ENCODE data around the gene GRB14.
"Not testable (repeated sequence)": the region's sequence is repeated elsewhere in the genome, so short reads cannot be mapped to it uniquely, and the experiment has no call there.

GRB14 gene

DNA sequence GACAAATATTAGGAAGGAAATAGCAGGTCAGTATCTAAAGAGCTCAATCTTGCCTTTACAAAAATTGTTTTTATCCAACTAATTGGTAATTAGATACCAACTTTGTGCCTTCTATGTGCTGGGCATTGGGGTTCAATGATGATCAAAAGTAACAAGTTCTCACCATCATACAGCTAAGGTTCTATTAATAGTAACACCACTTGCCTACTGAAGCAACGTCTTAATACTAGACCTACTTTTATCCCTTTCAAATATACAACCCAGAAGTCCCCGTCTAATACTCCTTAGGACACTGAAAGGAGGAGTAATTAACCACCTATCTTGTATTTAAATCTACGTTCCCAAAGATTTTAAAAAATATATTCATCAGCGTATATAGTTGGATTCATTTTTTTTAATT, 59.3 kb downstream of the GRB14 start:
- TF ChIP-seq, protein P1, sequence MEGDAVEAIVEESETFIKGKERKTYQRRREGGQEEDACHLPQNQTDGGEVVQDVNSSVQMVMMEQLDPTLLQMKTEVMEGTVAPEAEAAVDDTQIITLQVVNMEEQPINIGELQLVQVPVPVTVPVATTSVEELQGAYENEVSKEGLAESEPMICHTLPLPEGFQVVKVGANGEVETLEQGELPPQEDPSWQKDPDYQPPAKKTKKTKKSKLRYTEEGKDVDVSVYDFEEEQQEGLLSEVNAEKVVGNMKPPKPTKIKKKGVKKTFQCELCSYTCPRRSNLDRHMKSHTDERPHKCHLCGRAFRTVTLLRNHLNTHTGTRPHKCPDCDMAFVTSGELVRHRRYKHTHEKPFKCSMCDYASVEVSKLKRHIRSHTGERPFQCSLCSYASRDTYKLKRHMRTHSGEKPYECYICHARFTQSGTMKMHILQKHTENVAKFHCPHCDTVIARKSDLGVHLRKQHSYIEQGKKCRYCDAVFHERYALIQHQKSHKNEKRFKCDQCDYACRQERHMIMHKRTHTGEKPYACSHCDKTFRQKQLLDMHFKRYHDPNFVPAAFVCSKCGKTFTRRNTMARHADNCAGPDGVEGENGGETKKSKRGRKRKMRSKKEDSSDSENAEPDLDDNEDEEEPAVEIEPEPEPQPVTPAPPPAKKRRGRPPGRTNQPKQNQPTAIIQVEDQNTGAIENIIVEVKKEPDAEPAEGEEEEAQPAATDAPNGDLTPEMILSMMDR (IDR thresholded peaks at IDR 0.05; ENCODE audit: low read depth, low read length, missing control alignments), result no peak
- H3K4me3 ChIP-seq (replicated peaks; ENCODE audit: low read depth, low read length), result no peak overlapping the region
- DNase-seq (ENCODE audit: extremely low read depth, low read depth), result no peak

DNA sequence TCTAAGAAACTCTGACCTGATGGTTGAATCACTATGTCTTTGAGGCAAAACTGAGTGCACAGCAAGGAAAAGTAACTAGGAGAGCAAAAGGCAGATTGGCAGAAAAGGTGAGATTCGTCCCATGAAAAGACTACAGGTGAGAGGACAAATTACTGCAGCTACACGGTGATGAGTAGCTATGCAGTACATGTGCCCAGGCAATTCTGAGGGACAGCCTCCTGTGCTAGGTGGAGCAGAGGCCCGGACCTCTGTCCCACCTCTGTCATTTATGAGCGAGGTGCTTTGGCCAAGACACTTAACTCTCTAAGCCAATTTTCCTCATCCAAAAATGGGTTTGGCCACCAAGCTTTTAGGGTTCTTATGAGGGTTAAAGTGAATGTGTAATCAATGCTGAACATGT, 59.9 kb downstream of the GRB14 start:
- H3K4me3 ChIP-seq (replicated peaks; ENCODE audit: low read depth, low read length), result no peak overlapping the region
- DNase-seq (ENCODE audit: extremely low read depth, low read depth), result no peak
- TF ChIP-seq, protein P1 (IDR thresholded peaks at IDR 0.05; ENCODE audit: low read depth, low read length, missing control alignments), result no peak

DNA sequence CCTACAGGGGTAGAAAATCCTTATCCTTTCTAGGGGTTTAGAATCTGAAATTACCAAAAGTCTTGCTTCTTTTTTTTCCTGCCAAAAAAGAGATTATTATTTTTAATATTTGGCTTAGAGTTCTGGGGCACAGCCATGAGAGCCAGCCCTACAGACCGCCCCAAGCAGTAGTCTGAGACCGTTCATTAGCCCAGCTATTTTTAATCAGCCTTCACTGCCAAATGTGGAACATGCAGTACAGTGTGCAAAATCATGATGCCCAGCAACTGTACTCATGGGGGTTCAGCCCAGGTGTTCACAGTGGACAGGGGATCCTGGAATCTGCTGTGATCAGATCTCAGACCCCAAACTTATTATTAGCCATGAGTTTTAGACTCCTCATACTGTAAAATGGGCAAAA, 60.4 kb downstream of the GRB14 start:
- no peak overlapping the region for H3K4me3 ChIP-seq (replicated peaks; ENCODE audit: low read depth, low read length)
- TF ChIP-seq, protein P1 (IDR thresholded peaks at IDR 0.05; ENCODE audit: low read depth, low read length, missing control alignments), result no peak
- DNase-seq (ENCODE audit: extremely low read depth, low read depth), result no peak

DNA sequence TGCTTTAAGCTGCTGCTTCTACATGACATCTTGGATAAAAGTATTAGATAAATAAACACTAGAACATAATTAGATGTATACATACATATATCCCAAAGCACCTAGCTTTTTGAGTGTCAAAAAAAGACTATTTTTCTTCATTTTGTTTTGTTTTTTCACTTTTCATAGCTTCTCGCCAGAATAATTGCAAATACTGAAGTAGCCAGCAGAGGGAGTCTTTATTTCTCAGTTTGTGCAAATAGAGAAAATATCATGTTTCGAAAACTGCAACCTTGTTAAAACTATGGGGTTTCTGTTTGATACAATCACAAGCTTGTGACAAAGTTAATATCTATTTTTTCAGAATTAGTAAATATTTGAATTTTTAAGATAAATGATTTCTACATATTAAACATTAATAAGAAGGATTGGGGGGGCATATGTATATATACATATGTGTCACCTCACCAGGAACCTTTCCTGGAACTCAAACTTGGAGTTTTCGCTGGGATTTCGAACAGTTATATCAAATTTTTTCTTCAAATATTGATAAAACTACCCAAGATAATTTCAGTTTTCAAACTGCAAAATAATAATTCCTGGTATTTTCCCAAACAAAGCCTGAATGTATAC, 61.0 kb downstream of the GRB14 start:
- no peak for DNase-seq (ENCODE audit: extremely low read depth, low read depth)
- TF ChIP-seq, protein P1 (IDR thresholded peaks at IDR 0.05; ENCODE audit: low read depth, low read length, missing control alignments), result peak; percentile 51
- H3K4me3 ChIP-seq (replicated peaks; ENCODE audit: low read depth, low read length), result no peak overlapping the region

DNA sequence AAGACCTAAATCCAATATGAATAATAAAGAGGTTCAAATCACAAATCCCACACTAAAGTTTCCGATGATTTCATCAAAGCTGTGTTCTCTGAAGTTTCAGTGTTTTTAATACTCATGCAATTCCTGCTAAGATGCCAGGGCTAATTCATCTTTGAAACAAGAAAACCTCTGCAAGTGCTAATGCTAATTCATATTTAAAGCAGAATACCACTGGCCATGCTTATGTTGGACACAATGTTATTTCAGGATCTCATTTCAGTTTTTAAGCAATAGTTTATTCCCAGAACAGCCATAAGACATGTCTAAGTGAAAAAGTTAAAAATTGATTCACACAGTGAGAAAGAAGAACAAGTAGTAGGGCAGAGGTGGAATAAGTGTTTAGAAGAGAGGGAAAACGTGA, 62.8 kb downstream of the GRB14 start:
- no peak overlapping the region for H3K4me3 ChIP-seq (replicated peaks; ENCODE audit: low read depth, low read length)
- DNase-seq (ENCODE audit: extremely low read depth, low read depth), result no peak
- TF ChIP-seq, protein P1 (IDR thresholded peaks at IDR 0.05; ENCODE audit: low read depth, low read length, missing control alignments), result no peak

DNA sequence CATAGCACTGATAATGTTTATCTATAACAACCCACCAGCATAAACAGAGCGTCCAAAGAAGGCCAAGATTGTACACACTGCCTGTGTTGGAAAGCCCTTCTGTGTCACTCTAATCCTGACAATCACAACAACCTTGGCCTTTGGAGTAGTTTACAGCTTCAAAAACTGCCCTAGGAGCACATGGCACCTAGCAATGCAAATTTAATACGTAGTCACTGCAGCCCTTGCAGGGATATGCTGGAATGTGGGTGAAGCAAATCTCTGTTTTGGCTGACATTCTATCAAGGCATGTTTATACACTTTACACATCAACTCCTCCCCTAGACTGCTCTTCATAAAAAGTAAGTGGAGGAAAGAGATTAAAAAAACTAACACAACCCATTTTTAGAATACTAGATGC, 66.8 kb downstream of the GRB14 start:
- no peak overlapping the region for H3K4me3 ChIP-seq (replicated peaks; ENCODE audit: low read depth, low read length)
- DNase-seq (ENCODE audit: extremely low read depth, low read depth), result no peak
- TF ChIP-seq, protein P1 (IDR thresholded peaks at IDR 0.05; ENCODE audit: low read depth, low read length, missing control alignments), result no peak

DNA sequence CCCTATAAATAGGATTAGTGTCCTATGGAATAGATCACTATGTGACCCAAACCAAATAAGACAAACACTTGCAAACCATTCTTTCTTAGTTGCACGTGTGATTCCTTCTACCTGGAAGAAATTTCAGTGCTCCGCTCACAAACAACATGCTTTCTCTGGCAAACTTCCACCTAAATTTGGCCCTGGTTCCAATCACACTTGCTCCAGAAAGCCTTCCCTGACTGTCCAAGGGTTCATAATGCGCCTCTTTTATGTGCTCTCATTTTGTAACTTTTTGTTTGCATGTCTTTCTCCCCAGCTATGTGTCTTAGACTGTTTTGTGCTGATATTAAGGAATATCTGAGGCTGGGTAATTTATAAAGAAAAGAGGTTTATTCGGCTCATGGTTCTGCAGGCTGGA, 69.8 kb downstream of the GRB14 start:
- no peak overlapping the region for H3K4me3 ChIP-seq (replicated peaks; ENCODE audit: low read depth, low read length)
- DNase-seq (ENCODE audit: extremely low read depth, low read depth), result no peak
- TF ChIP-seq, protein P1 (IDR thresholded peaks at IDR 0.05; ENCODE audit: low read depth, low read length, missing control alignments), result no peak

DNA sequence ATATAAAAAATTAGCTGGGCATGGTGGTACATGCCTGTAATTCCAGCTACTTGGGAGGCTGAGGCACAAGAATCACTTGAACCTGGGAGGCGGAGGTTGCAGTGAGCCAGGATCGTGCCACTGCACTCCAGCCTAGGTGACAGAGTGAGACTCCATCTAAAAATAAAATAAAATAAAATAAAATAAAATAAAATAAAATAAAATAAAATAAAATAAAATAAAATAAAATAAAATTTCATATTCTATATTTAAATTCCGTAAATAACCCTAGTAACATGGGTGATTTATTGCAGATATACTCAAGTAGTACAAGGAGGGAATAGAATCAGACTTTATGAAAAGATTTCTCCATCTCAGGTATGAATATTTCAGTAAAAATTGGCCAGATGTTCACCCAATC, 71.6 kb downstream of the GRB14 start:
- H3K4me3 ChIP-seq (replicated peaks; ENCODE audit: low read depth, low read length); DNase-seq (ENCODE audit: extremely low read depth, low read depth): not testable (repeated sequence)
